Measurements from ENCODE around the gene TIMP2. TPM values are rescaled to one million over a fixed set of nuclear protein-coding genes. Genes with fewer than 3 reads are reported as not detected.

Gene TIMP2
- total and polyA plus RNA-seq, 2 experiments from 2014 or later = 103 to 587 TPM

- no peaks in the 10 kb centered on the region for H3K27me3 ChIP-seq (replicated peaks; ENCODE audit: insufficient read depth)
- H3F3A ChIP-seq (ENCODE audit: insufficient read depth) = peaks cover 26% of the 10 kb centered on the region
- H3K9me2 ChIP-seq (ENCODE audit: insufficient read depth) = no peaks in the 10 kb centered on the region
- peaks cover 80% of the 10 kb centered on the region for H3K79me2 ChIP-seq (ENCODE audit: insufficient read depth)
- peak overlapping the region; percentile 15; the same call in 1 of the 2 replicates for H3K9ac ChIP-seq
- H2AFZ ChIP-seq = no peak overlapping the region
- WGBS, 2 experiments (ENCODE audit: low coverage in 1 of 2, low lambda C conversion rate in 2 of 2, missing lambda C conversion rate in 2 of 2) = 91 to 92% methylated on average over 20 to 21 of the region's 21 CpGs
- H3K36me3 ChIP-seq (ENCODE audit: low read depth) = peaks cover 49% of the 10 kb centered on the region
- peak overlapping the region; percentile 44 for H3K27ac ChIP-seq
- no peak for DNase-seq
- no peak overlapping the region for H3K4me3 ChIP-seq
- peaks cover 17% of the 10 kb centered on the region for H3K4me1 ChIP-seq (ENCODE audit: insufficient read depth)
- no peak overlapping the region for H3K4me2 ChIP-seq (ENCODE audit: unreplicated experiment)
- no peaks in the 10 kb centered on the region for H3K9me3 ChIP-seq (ENCODE audit: low read depth)
- TF ChIP-seq EZH2phosphoT487 (IDR thresholded peaks at IDR 0.05; ENCODE audit: insufficient read depth, low read depth) (no peak), EZH2 (IDR thresholded peaks at IDR 0.05; ENCODE audit: insufficient read depth, poor library complexity, severe bottlenecking) (no peak)
- in situ Hi-C loops (cut with MboI) = no loop called here
- H4K20me1 ChIP-seq (ENCODE audit: insufficient read depth) = no peaks in the 10 kb centered on the region
Observed at GRCh38 chr17:78826836-78827509, 98.2 kb downstream of the TIMP2 start.

GRCh38 chr17:78826421-78826820 lies 98.8 kb downstream of the TIMP2 start:
- H3F3A ChIP-seq (ENCODE audit: insufficient read depth) = peaks cover 25% of the 10 kb centered on the region
- TF ChIP-seq EZH2 (IDR thresholded peaks at IDR 0.05; ENCODE audit: insufficient read depth, poor library complexity, severe bottlenecking) = no peak
- no peak for TF ChIP-seq EZH2phosphoT487 (IDR thresholded peaks at IDR 0.05; ENCODE audit: insufficient read depth, low read depth)
- peaks cover 20% of the 10 kb centered on the region for H3K4me1 ChIP-seq (ENCODE audit: insufficient read depth)
- H3K4me2 ChIP-seq (ENCODE audit: unreplicated experiment) = no peak overlapping the region
- peaks cover 80% of the 10 kb centered on the region for H3K79me2 ChIP-seq (ENCODE audit: insufficient read depth)
- no peak overlapping the region for H2AFZ ChIP-seq
- no peaks in the 10 kb centered on the region for H3K9me3 ChIP-seq (ENCODE audit: low read depth)
- no peaks in the 10 kb centered on the region for H3K9me2 ChIP-seq (ENCODE audit: insufficient read depth)
- no peak overlapping the region for H3K4me3 ChIP-seq
- no peaks in the 10 kb centered on the region for H3K27me3 ChIP-seq (replicated peaks; ENCODE audit: insufficient read depth)
- peaks cover 45% of the 10 kb centered on the region for H3K36me3 ChIP-seq (ENCODE audit: low read depth)
- in situ Hi-C loops (cut with MboI) = no loop called here
- peak overlapping the region; percentile 44 for H3K27ac ChIP-seq
- DNase-seq = peak; percentile 30
- no peaks in the 10 kb centered on the region for H4K20me1 ChIP-seq (ENCODE audit: insufficient read depth)
- 87 to 89% methylated on average over 5 of the region's 5 CpGs for WGBS, 2 experiments (ENCODE audit: low coverage in 1 of 2, low lambda C conversion rate in 2 of 2, missing lambda C conversion rate in 2 of 2)
- H3K9ac ChIP-seq = peak overlapping the region; percentile 15; the same call in 1 of the 2 replicates

DNA sequence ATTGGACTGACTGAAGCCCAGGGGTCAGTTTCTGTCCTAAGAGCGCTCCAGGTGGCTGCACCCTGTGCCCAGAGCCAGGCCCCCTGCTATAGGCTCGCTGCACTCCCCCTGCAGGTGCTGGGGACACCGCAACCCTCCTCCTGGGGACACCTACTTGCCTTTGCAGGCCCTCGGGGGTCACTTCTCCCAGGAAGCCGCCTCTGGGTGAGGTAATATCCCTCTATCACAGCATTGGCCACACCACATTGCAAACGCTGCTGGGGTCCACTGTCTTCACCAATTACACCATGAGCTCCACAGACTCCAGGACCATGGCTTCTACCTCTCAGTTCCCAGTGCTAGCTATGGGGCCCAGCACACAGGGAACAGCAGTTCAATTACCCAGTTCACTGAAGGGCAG lies 99.5 kb downstream of the TIMP2 start:
- H3K79me2 ChIP-seq (ENCODE audit: insufficient read depth) = peaks cover 73% of the 10 kb centered on the region
- WGBS, 2 experiments (ENCODE audit: low coverage in 1 of 2, low lambda C conversion rate in 2 of 2, missing lambda C conversion rate in 2 of 2) = 96 to 99% methylated on average over 6 of the region's 6 CpGs
- no peak for DNase-seq
- no peak overlapping the region for H3K4me2 ChIP-seq (ENCODE audit: unreplicated experiment)
- no peak overlapping the region for H2AFZ ChIP-seq
- H3K36me3 ChIP-seq (ENCODE audit: low read depth) = peaks cover 44% of the 10 kb centered on the region
- H3K27me3 ChIP-seq (replicated peaks; ENCODE audit: insufficient read depth) = no peaks in the 10 kb centered on the region
- no peak overlapping the region for H3K4me3 ChIP-seq
- H3K9ac ChIP-seq = no peak overlapping the region
- no peaks in the 10 kb centered on the region for H3K9me3 ChIP-seq (ENCODE audit: low read depth)
- in situ Hi-C loops (cut with MboI) = no loop called here
- TF ChIP-seq EZH2 (IDR thresholded peaks at IDR 0.05; ENCODE audit: insufficient read depth, poor library complexity, severe bottlenecking) = no peak
- TF ChIP-seq EZH2phosphoT487 (IDR thresholded peaks at IDR 0.05; ENCODE audit: insufficient read depth, low read depth) = no peak
- H3F3A ChIP-seq (ENCODE audit: insufficient read depth) = peaks cover 25% of the 10 kb centered on the region
- H3K9me2 ChIP-seq (ENCODE audit: insufficient read depth) = no peaks in the 10 kb centered on the region
- H3K4me1 ChIP-seq (ENCODE audit: insufficient read depth) = peaks cover 20% of the 10 kb centered on the region
- H4K20me1 ChIP-seq (ENCODE audit: insufficient read depth) = no peaks in the 10 kb centered on the region
- H3K27ac ChIP-seq = peak overlapping the region; percentile 44

DNA sequence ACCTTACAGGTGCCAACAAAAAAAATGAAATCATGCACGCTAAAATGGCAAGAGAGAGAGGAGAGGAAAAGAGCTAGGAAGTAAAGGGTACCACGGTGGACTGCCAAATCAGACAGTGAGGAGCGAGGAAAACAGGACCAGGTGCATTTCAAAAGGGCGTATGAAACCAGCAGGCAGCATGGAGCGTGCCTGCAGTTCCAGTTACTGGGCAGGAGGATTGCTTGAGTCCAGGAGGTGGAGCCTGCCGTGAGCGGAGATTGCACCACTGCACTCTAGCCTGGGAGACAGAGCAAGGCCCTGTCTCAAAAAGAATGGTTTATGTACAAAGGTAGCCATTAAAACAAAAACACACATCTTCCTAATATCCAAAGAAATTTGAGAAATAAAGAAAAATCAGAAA lies 100.9 kb downstream of the TIMP2 start:
- no peak for DNase-seq
- no peak overlapping the region for H3K9ac ChIP-seq
- no peak overlapping the region for H3K4me3 ChIP-seq
- H3K9me3 ChIP-seq (ENCODE audit: low read depth) = no peaks in the 10 kb centered on the region
- no peaks in the 10 kb centered on the region for H3K27me3 ChIP-seq (replicated peaks; ENCODE audit: insufficient read depth)
- peaks cover 62% of the 10 kb centered on the region for H3K79me2 ChIP-seq (ENCODE audit: insufficient read depth)
- peaks cover 20% of the 10 kb centered on the region for H3K4me1 ChIP-seq (ENCODE audit: insufficient read depth)
- H3K27ac ChIP-seq = peak overlapping the region; percentile 83; the same call in 1 of the 2 replicates
- H3K36me3 ChIP-seq (ENCODE audit: low read depth) = peaks cover 41% of the 10 kb centered on the region
- H4K20me1 ChIP-seq (ENCODE audit: insufficient read depth) = no peaks in the 10 kb centered on the region
- in situ Hi-C loops (cut with MboI) = no loop called here
- 89 to 91% methylated on average over 7 of the region's 7 CpGs for WGBS, 2 experiments (ENCODE audit: low coverage in 1 of 2, low lambda C conversion rate in 2 of 2, missing lambda C conversion rate in 2 of 2)
- H3K4me2 ChIP-seq (ENCODE audit: unreplicated experiment) = no peak overlapping the region
- no peaks in the 10 kb centered on the region for H3K9me2 ChIP-seq (ENCODE audit: insufficient read depth)
- H3F3A ChIP-seq (ENCODE audit: insufficient read depth) = peaks cover 25% of the 10 kb centered on the region
- no peak overlapping the region for H2AFZ ChIP-seq
- TF ChIP-seq EZH2phosphoT487 (IDR thresholded peaks at IDR 0.05; ENCODE audit: insufficient read depth, low read depth) = no peak
- TF ChIP-seq EZH2 (IDR thresholded peaks at IDR 0.05; ENCODE audit: insufficient read depth, poor library complexity, severe bottlenecking) = no peak

Measured in GM23248 (cell line).